K562 (cell line): Measurements from ENCODE around the gene SF3B4. TPM values are rescaled to one million over a fixed set of nuclear protein-coding genes. Genes with fewer than 3 reads are reported as not detected.
A peak's percentile ranks its signal among the peaks of the same experiment; 100 is the strongest.

Source experiments
- BRCA1 ChIP-seq, 2 experiments: fragments of 450-650 bp in 1 of 2; sonication (generic) in 1 of 2; formaldehyde crosslinking in 1 of 2; IDR thresholded peaks; 2 replicates each; pipeline versions ENCODE4 v1.5.0 to v1.6.1; 2017 to 2020; ENCODE audit warnings: mild to moderate bottlenecking in 1 of 2, missing genetic modification reagents in 1 of 2
- CCNT2 ChIP-seq: IDR thresholded peaks from 2 replicates; pipeline ENCODE4 v1.6.1; 2011; ENCODE audit warnings: borderline replicate concordance, low read depth, mild to moderate bottlenecking, moderate library complexity, mixed read lengths, low read length; ENCODE audit not compliant: insufficient read length; ENCODE audit errors: extremely low read depth
- CREB1 ChIP-seq, 2 experiments: sonication (generic) in 1 of 2; formaldehyde crosslinking in 1 of 2; IDR thresholded peaks; 2 replicates each; pipeline versions ENCODE4 v1.6.1 to v1.8.0; 2012 to 2022; ENCODE audit warnings: inconsistent platforms in 1 of 2, mild to moderate bottlenecking in 1 of 2, missing genetic modification reagents in 1 of 2, moderate library complexity in 1 of 2
- FOXP1 ChIP-seq: sonication (generic); formaldehyde crosslinking; IDR thresholded peaks from 2 replicates; pipeline ENCODE4 v1.8.0; 2022; ENCODE audit warnings: mild to moderate bottlenecking, missing genetic modification reagents
- KDM4B ChIP-seq, 2 experiments: fragments of 450-650 bp in 1 of 2; sonication (generic) in 1 of 2; IDR thresholded peaks; 2 replicates each; pipeline ENCODE4 v1.6.1; 2016 to 2017; ENCODE audit warnings: borderline replicate concordance in 2 of 2, antibody characterized with exemption in 1 of 2, low read depth in 1 of 2, mild to moderate bottlenecking in 1 of 2
- MED1 ChIP-seq: sonication (generic); formaldehyde crosslinking; IDR thresholded peaks from 2 replicates; pipeline ENCODE4 v1.8.1; 2023; ENCODE audit warnings: missing genetic modification reagents, borderline replicate concordance
- MEIS2 ChIP-seq: fragments of 450-650 bp; IDR thresholded peaks from 2 replicates; pipeline ENCODE4 v1.6.1; 2014; ENCODE audit warnings: mild to moderate bottlenecking; ENCODE audit not compliant: partially characterized antibody
- SP1 ChIP-seq: sonication (generic); formaldehyde crosslinking; IDR thresholded peaks from 2 replicates; pipeline ENCODE4 v1.8.1; 2022; ENCODE audit warnings: mild to moderate bottlenecking, missing genetic modification reagents
- SP2 ChIP-seq: IDR thresholded peaks from 2 replicates; pipeline ENCODE4 v1.6.1; 2011; ENCODE audit warnings: mild to moderate bottlenecking, low read depth, low read length, moderate library complexity; ENCODE audit not compliant: poor library complexity, severe bottlenecking; ENCODE audit errors: extremely low read depth
- ZFP1 ChIP-seq: fragments of 450-650 bp; formaldehyde crosslinking; IDR thresholded peaks from 2 replicates; pipeline ENCODE4 v1.4.0; 2020; ENCODE audit warnings: mild to moderate bottlenecking, mixed read lengths
- ZNF140 ChIP-seq: fragments of 250-450 bp; sonication (Bioruptor Pico); IDR thresholded peaks from 2 replicates; pipeline ENCODE4 v1.8.0; 2021; ENCODE audit warnings: moderate library complexity, mild to moderate bottlenecking, inconsistent platforms
- ZNF174 ChIP-seq: fragments of 250-450 bp; sonication (Bioruptor Pico); IDR thresholded peaks from 2 replicates; pipeline ENCODE4 v1.4.0; 2020; ENCODE audit warnings: mild to moderate bottlenecking
- ZNF232 ChIP-seq: sonication (generic); formaldehyde crosslinking; IDR thresholded peaks from 2 replicates; pipeline ENCODE4 v1.8.0; 2022; ENCODE audit warnings: mild to moderate bottlenecking, missing genetic modification reagents
- ZNF347 ChIP-seq: fragments of 450-650 bp; formaldehyde crosslinking; IDR thresholded peaks from 2 replicates; pipeline ENCODE4 v1.4.0; 2020; ENCODE audit warnings: low read depth, mild to moderate bottlenecking, moderate library complexity
- ZNF511 ChIP-seq: sonication (generic); formaldehyde crosslinking; IDR thresholded peaks from 2 replicates; pipeline ENCODE4 v1.8.0; 2022; ENCODE audit warnings: mild to moderate bottlenecking, missing genetic modification reagents
- ZNF584 ChIP-seq: fragments of 200-800 bp; sonication (Bioruptor generic); IDR thresholded peaks from 2 replicates; pipeline ENCODE4 v1.6.1; 2016; ENCODE audit warnings: low read depth, mild to moderate bottlenecking, missing genetic modification characterization, missing compliant biosample characterization
- polyA plus RNA-seq, 8 experiments: library from polyadenylated mRNA; depleted of rRNA in 4 of 8; stranded (reverse) in 5 of 8; unstranded in 3 of 8; fragments of >200 nt; fragmentation: Nextera tagmentation in 2 of 8; fragmentation: Illumina TruSeq in 1 of 8; extraction: Ambion mirVana in 2 of 8; extraction: Trizol in 1 of 8; gene quantifications; 2 replicates each; pipeline versions ENCODE4 v1.2.1 to v1.2.3, GENCODE V29; 2011 to 2014; ENCODE audit warnings: inconsistent platforms in 1 of 8, missing spikeins in 1 of 8
- total RNA-seq, 7 experiments: library from RNA; depleted of rRNA in 6 of 7; stranded (reverse); fragments of >200 nt in 6 of 7; fragmentation: Illumina TruSeq in 2 of 7; extraction: Trizol in 2 of 7; gene quantifications; 2 replicates each; pipeline versions ENCODE4 v1.2.1 to v1.2.3, GENCODE V29; 2011 to 2021; ENCODE audit warnings: low replicate concordance in 1 of 7
- TF ChIP-seq, protein P1 (sequence below): fragments of 250-450 bp; sonication (Bioruptor Pico); IDR thresholded peaks from 2 replicates; pipeline ENCODE4 v1.4.0; 2020; ENCODE audit warnings: mild to moderate bottlenecking
- TF ChIP-seq, protein P2 (sequence below): sonication (generic); formaldehyde crosslinking; IDR thresholded peaks from 2 replicates; pipeline ENCODE4 v1.9.0; 2022; ENCODE audit warnings: mild to moderate bottlenecking, missing genetic modification reagents
- TF ChIP-seq, protein P3 (sequence below): fragments of 450-650 bp; IDR thresholded peaks from 2 replicates; pipeline ENCODE4 v1.6.1; 2016; ENCODE audit warnings: low read depth, mild to moderate bottlenecking, moderate library complexity

Gene SF3B4
- total and polyA plus RNA-seq, 9 of the 15 experiments (the other 6 are each of a cell fraction or from before 2014, with no cell fraction given), result 3.0 to 88.0 (median 26.1) TPM

DNA sequence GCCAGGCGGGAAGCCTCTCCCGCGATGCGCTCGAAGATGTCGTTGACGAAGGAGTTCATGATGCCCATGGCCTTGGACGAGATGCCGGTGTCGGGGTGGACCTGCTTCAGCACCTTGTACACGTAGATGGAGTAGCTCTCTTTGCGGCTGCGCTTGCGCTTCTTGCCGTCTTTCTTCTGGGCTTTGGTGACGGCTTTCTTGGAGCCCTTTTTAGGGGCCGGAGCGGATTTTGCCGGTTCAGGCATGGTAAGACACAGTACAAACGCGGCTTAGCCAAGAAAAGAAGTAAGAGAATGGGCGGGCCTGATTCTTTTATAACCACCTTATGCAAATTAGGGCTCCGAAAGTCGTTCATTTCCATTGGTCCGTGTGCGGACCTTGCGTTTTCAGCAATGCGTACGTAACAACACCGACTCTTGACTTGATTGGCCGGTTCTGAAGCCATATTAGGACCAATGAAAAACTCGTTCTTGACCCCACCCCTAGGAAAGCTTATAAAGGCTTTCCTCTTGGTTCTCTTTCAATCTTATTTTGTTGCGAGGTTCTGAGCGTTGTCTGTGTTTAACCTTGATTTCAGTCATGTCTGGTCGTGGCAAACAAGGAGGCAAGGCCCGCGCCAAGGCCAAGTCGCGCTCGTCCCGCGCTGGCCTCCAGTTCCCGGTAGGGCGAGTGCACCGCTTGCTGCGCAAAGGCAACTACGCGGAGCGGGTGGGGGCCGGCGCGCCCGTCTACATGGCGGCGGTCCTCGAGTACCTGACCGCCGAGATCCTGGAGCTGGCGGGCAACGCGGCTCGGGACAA lies 41.0 kb downstream of the SF3B4 start (continued):
- TF ChIP-seq CCNT2 (peak; percentile 74), KDM4B (IDR thresholded peaks at IDR 0.05; ENCODE audit: borderline replicate concordance in 2 of 2, low read depth in 1 of 2) (peak in 1 of 2 experiments; percentile 81; a peak in 1 of 4 replicates), ZNF140 (CRISPR knock-in tag) (no peak), CREB1 (IDR thresholded peaks at IDR 0.05) (peak; percentile 14), CREB1 (CRISPR knock-in tag; IDR thresholded peaks at IDR 0.05) (peak; percentile 24; the same call in 1 of the 2 replicates), FOXP1 (CRISPR knock-in tag) (peak; percentile 80; the same call in 1 of the 2 replicates), ZFP1 (CRISPR knock-in tag) (no peak), SP2 (no peak), SP1 (CRISPR knock-in tag) (peak; percentile 90), ZNF232 (0 out of 2 replicates have a peak, but pooled peaks have one; percentile 44), ZNF511 (CRISPR knock-in tag) (peak; percentile 94), BRCA1 (IDR thresholded peaks at IDR 0.05) (no peak), BRCA1 (CRISPR knock-in tag; IDR thresholded peaks at IDR 0.05) (no peak), MEIS2 (no peak), ZNF347 (CRISPR knock-in tag) (no peak), MED1 (CRISPR knock-in tag) (peak; percentile 99), ZNF174 (CRISPR knock-in tag) (no peak), ZNF584 (no peak)
- TF ChIP-seq, protein P1, sequence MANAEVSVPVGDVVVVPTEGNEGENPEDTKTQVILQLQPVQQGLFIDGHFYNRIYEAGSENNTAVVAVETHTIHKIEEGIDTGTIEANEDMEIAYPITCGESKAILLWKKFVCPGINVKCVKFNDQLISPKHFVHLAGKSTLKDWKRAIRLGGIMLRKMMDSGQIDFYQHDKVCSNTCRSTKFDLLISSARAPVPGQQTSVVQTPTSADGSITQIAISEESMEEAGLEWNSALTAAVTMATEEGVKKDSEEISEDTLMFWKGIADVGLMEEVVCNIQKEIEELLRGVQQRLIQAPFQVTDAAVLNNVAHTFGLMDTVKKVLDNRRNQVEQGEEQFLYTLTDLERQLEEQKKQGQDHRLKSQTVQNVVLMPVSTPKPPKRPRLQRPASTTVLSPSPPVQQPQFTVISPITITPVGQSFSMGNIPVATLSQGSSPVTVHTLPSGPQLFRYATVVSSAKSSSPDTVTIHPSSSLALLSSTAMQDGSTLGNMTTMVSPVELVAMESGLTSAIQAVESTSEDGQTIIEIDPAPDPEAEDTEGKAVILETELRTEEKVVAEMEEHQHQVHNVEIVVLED (CRISPR knock-in tag), result peak; percentile 24; the same call in 1 of the 2 replicates
- TF ChIP-seq, protein P2, sequence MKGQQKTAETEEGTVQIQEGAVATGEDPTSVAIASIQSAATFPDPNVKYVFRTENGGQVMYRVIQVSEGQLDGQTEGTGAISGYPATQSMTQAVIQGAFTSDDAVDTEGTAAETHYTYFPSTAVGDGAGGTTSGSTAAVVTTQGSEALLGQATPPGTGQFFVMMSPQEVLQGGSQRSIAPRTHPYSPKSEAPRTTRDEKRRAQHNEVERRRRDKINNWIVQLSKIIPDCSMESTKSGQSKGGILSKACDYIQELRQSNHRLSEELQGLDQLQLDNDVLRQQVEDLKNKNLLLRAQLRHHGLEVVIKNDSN, result no peak
- TF ChIP-seq, protein P3, sequence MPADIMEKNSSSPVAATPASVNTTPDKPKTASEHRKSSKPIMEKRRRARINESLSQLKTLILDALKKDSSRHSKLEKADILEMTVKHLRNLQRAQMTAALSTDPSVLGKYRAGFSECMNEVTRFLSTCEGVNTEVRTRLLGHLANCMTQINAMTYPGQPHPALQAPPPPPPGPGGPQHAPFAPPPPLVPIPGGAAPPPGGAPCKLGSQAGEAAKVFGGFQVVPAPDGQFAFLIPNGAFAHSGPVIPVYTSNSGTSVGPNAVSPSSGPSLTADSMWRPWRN, result no peak
